ENCODE data around the gene DHRS7B.

GRCh38 chr17:21168555-21168865, 41.7 kb downstream of the DHRS7B start:
- no peak for TF ChIP-seq CTCF (IDR thresholded peaks at IDR 0.05; ENCODE audit: low read depth, low read length)
- no peak for TF ChIP-seq EZH2phosphoT487 (IDR thresholded peaks at IDR 0.05; ENCODE audit: low read depth)
